GM21526 (cell line): ENCODE results near the gene GBE1.

Experiments
- ATAC-seq: cut with Tn5 transposase; IDR thresholded peaks from one replicate; pipeline ENCODE4 v1.9.1; 2021; ENCODE audit warnings: moderate library complexity; ENCODE audit not compliant: unreplicated experiment, low FRiP score

GBE1 gene

DNA sequence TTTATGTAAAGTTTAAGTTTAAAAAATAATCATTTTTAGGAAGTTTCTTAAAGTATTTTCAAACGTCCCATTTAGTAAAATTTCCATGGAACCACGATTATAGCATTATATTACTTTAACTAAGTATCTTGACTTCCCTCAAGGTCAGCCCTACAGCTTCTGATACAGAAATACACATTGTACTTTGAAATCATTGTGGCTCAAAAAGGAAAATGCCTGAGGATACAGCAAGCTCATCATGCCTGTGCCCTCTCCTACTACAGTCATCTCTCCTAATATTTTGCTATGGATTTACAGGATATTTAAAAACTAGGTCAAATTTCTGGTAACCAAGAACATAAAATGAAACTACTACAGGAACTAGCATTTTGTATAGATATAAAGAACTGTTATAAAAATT, 51.8 kb downstream of the GBE1 start:
- ATAC-seq, result no peak

DNA sequence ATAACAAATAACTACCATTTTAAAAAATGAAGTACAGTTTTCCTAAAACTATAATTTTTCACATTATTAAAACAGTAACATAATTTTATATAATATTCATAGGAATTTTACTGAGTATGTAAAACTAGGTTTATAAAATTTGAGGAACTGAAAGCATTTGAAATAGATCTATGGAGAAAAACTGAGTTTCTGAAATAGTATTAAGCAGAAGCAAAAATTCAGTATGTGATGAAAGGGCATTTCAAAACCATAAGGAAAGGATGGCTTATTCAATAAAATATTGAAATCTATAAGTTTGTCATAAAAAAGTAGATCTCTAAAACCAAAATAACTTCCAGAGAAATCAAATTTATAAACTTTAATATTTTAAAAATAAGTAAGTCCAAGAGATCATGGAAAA, 53.4 kb downstream of the GBE1 start:
- ATAC-seq, result no peak

GRCh38 chr3:81702126-81702525, 59.3 kb downstream of the GBE1 start:
- ATAC-seq, result no peak

DNA sequence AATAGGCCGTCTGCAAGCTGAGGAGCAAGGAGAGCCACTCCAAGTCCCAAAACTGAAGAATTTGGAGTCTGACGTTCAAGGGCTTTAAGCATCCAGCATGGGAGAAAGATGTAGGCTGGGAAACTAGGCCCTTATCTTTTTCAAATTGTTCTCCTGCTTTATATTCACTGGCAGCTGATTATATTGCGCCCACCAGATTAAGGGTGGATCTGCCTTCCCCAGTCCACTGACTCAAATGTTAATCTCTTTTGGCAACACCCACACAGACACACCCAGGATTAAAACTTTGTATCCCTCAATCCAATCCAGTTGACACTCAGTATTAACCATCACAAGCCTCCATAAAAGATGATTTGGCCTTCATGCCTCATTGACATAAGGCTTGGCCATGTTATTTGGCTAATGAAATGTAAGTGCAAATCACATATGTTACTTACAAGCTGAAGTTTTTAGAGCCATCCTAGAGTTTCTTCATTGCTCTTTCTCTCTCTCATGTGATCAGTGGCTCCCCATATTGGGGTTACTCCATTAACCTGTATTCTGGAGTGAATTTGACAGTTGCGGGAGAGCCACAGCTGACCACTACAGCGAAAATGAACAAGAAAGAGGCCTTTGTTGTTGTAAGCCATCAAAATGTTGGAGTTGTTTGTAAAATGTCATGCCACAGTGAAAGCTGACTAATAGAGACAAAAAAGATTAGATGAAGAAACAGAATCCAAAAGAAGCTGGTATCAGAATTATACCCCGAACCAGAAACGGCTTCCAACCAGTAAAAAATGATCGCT, 61.7 kb downstream of the GBE1 start:
- ATAC-seq, result no peak

DNA sequence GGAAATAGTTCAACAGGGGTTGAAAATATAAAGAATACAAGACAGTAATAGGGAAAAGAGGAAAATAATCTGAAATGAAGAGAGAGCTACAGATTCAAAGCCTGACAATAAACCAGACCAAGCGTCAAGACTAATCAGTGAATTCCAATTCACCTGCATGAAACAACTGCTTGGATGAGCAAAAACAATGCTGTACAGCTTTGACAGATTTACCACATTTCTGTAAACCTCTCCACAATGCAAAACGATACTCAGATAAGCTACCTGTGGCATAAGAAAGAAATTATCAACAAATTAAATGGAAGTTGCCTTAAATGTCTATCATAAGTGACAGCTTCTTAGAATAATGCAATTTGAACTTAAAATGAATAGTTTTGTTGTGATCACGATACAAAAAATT, 65.4 kb downstream of the GBE1 start:
- ATAC-seq, result no peak

DNA sequence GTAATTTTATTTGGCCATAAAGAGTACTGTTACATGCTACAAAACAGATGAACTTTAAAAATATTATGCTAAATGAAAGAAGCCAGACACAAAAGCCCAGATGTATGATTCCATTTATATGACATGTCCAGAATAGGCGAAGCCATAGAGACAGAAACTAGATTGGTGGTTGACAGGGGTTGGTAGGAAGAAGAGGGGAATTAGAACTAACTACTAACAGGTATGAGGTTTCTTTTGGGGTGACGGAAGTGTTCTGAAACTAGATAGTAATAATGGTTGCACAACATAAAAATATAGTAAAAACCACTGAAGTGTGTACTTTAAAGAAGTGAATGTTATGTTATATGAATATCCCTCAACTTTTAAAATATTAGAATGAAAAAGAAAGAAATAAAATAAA, 66.1 kb downstream of the GBE1 start:
- no peak for ATAC-seq

- no peak for ATAC-seq
Measured at GRCh38 chr3:81694662-81695061, 66.8 kb downstream of the GBE1 start.

GRCh38 chr3:81692766-81693165, 68.7 kb downstream of the GBE1 start:
- ATAC-seq, result no peak

GRCh38 chr3:81689617-81690016, 71.8 kb downstream of the GBE1 start:
- no peak for ATAC-seq

- ATAC-seq, result no peak
Measured at GRCh38 chr3:81684751-81685395, 76.6 kb downstream of the GBE1 start.

DNA sequence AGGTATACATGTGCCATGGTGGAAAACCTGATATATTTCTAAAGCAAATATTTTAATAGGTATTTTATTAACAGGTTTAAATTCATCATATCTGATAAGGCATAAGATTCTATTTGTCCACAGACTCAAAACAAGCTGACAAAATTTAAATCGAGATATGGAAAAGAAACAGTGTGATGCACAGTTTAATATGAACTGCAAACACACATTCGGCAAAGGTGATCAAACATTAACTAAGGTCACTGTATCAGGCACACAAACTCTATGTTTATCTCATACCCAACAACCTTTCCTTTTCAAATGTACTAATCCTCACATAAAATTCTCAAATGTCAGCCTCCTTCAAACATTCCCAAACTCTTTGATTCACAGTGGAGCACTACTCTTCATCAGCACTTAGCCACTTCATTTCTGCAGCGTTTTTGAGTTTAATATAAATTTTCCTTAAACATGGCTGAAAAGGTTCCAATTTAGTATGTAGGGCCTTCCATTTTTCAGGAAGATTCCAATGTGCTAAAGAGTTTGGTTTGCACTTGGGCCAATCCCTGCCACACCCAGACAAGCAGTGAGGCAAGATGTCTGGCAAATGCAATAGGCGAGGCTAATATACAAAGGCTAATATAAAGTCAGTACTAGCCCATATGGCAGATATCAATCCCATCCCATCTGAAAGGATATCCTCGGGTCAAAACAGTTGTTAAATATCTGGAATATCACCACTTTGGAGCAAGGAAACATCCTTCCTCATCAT, 84.6 kb downstream of the GBE1 start:
- ATAC-seq, result no peak

DNA sequence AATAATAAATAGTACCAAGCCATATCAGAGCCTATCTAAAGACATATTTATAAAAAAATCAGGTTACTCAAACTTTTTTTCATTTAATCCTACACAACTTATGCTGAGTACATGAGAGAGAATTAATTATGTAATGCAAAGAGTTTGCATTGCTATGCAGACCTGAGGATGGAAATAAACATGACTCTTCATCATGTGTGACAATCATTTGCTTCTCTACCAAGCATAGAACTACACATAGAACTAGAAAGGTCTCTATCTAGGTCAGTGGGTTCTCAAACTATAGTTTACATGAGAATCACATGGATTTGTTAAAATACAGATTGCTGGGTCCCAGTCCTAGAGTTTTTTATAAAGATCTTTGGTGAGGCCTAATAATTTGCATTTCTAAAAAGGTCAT, 86.8 kb downstream of the GBE1 start:
- no peak for ATAC-seq

GRCh38 chr3:81668283-81668682, 93.2 kb downstream of the GBE1 start:
- no peak for ATAC-seq

DNA sequence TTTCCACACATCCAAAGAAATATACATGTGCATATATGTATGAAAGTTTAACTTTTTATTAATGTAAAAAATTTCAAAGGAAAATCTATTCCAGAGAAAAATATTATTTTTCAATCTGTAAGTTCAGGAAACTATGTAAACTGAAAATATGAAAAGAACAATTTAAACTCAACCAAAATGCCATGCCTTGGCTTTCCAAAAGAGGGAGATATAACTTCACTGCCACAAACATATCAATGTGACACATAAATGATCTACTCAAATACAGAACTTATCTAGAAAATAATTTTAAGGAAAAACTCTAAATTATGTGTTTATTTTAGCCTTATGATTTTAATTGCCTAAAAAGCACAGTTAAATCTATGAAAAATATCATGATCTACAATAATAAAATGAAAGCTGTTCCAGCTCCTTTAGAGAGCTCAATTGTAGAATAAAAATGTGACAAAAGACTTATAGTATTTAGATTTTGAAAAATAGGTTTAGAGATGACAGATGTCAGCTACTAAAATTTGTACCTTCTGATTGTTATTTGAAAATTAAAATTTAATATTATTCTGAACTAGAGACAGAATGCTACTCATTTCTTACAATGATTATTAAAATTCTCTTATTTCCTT, 94.8 kb downstream of the GBE1 start:
- ATAC-seq, result no peak

DNA sequence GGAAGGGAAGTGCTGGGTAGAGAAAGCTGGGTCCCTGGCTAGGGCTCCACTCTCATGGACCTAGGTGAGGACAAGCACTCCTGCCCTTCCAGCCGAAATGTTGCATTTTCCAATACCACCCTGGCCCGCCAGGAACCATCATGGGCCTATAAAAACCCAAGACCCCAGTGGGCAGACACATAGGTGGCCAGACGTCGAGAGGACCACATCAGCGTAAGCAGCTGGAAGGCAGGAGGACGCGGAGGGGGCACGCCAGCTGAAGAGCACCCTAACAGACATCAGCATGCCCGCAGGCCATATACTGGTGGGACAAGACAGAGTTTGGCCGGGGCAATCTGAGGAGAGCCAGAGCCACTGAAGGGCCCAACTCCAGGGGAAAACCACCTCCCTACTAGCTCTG, 98.3 kb downstream of the GBE1 start:
- ATAC-seq, result no peak

- no peak for ATAC-seq
Measured at GRCh38 chr3:81660036-81660435, 101.4 kb downstream of the GBE1 start.

DNA sequence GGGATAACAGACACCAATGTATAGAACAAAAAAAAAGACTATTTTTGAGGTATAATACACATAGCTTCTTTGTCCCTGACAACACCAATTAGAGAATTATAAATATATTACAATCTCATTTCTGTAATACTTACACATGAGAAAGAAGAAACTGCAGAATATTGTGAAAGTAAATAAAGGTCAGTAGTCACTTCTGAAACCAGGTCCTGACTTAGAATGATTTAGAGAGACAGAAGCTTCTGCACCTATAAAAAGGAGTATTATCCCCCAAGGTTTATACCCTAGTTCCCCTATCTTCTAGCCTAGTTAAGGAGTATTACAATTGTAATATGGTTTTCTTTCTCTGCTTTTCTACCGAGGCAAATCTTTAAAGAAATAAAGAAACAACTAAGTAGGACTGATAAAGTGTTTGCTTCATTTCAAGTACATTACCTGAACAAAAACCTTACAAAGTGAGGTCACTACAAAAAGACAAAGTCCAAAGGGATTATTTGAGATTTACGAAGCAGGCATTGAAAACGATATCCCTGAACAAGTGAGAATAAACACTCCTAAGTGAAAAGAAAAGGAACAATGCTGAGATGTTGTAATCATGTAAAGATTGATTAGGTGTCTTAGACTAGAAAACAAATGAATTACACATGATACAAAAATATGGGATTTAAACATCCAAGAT, 103.0 kb downstream of the GBE1 start:
- ATAC-seq, result no peak

DNA sequence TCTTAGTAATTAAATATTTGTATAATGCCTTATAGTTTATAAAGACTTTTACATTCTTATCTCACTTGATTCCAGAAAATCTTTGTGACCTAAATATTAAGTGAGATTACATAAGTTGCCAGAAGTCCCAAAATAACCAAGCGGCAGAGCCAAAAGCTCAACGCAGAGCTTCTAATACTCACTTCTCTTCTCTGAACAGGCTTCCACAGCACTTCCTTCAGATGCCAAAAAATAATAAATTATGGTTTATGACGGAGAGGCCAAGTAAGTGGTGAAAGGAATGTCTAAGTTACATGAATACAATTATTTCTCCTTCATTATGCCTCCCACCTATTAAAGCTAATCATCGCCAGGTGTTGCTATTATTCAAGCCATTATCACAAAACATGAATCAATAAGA, 110.3 kb downstream of the GBE1 start:
- ATAC-seq, result no peak

- ATAC-seq, result no peak
Measured at GRCh38 chr3:81650187-81650586, 111.3 kb downstream of the GBE1 start.

DNA sequence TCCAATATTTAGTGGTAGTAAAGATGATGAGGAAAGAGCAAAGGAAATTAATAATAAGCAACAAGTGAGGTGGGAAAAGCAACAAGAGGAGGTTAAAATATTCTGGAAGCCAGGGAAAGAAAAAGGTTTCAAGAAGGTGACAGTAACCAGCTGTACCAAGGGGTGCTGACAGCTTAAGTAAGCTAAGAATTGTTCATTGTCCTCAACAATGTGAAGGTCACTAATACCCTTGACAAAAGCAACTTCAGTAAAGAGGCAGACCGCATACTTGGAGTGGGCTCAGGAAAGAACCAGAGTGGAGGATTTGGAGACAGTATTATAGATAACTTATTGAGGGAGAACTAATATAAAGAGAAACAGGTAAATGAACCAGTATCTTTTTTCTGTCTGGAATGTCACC, 116.2 kb downstream of the GBE1 start:
- ATAC-seq, result no peak

- ATAC-seq, result no peak
Measured at GRCh38 chr3:81643721-81644120, 117.7 kb downstream of the GBE1 start.
